Spleen (tissue), 11 donors: Measurements from ENCODE around the gene LIMK1. TPM values are rescaled to one million over a fixed set of nuclear protein-coding genes. Genes with fewer than 3 reads are reported as not detected.
"Not testable (repeated sequence)": the region's sequence is repeated elsewhere in the genome, so short reads cannot be mapped to it uniquely, and the experiment has no call there.

Experiments
- DNase-seq: peaks from one replicate; pipeline ENCODE4 v3.0.0-alpha.2; 2020
- H3K27ac ChIP-seq, 8 donors: fragments of 200-600 bp; sonication (generic) in 7 of 8; 1 replicate in 4 of 8; 2 replicates in 4 of 8; pipeline versions ENCODE4 v1.5.0 to v1.8.0; 2016 to 2021; ENCODE audit warnings: inconsistent platforms in 4 of 8, mild to moderate bottlenecking in 4 of 8, moderate library complexity in 1 of 8
- H3K27me3 ChIP-seq, 7 donors: fragments of 200-600 bp; sonication (generic) in 6 of 7; replicated peaks in 1 of 7; 1 replicate in 4 of 7; 2 replicates in 3 of 7; pipeline versions ENCODE4 v1.5.0 to v1.8.0; 2016 to 2021; ENCODE audit warnings: inconsistent platforms in 3 of 7, mild to moderate bottlenecking in 1 of 7
- H3K36me3 ChIP-seq, 6 donors: fragments of 200-600 bp; sonication (generic) in 5 of 6; 1 replicate in 4 of 6; 2 replicates in 2 of 6; pipeline versions ENCODE4 v1.5.0 to v1.8.0; 2016 to 2021; ENCODE audit warnings: inconsistent platforms in 2 of 6
- H3K4me1 ChIP-seq, 6 donors: fragments of 200-600 bp; sonication (generic) in 5 of 6; 1 replicate in 3 of 6; 2 replicates in 3 of 6; pipeline versions ENCODE4 v1.5.0 to v1.8.0; 2016 to 2021; ENCODE audit warnings: inconsistent platforms in 3 of 6
- H3K4me3 ChIP-seq, 8 donors: fragments of 200-600 bp; sonication (generic) in 7 of 8; 1 replicate in 4 of 8; 2 replicates in 4 of 8; pipeline versions ENCODE4 v1.5.0 to v1.8.0; 2016 to 2021; ENCODE audit warnings: inconsistent platforms in 4 of 8, mild to moderate bottlenecking in 4 of 8, moderate library complexity in 2 of 8
- H3K9me3 ChIP-seq, 8 donors: fragments of 200-600 bp; sonication (generic) in 7 of 8; 1 replicate in 4 of 8; 2 replicates in 4 of 8; pipeline versions ENCODE4 v1.5.0 to v1.8.0; 2016 to 2021; ENCODE audit warnings: inconsistent platforms in 4 of 8
- CTCF ChIP-seq, 11 experiments: fragments of 200-600 bp in 7 of 11; fragments of 450-650 bp in 4 of 11; sonication (generic) in 4 of 11; IDR thresholded peaks in 8 of 11; conservative IDR thresholded peaks in 3 of 11; 1 replicate in 7 of 11; 2 replicates in 4 of 11; pipeline versions ENCODE4 v1.4.0 to v1.8.0; 2016 to 2021; ENCODE audit warnings: antibody characterized with exemption in 11 of 11, inconsistent platforms in 4 of 11, mild to moderate bottlenecking in 1 of 11
- POLR2A ChIP-seq, 3 donors: fragments of 450-650 bp; IDR thresholded peaks; one replicate each; pipeline ENCODE4 v1.5.1; 2017; ENCODE audit warnings: antibody characterized with exemption in 3 of 3, mild to moderate bottlenecking in 1 of 3
- POLR2AphosphoS5 ChIP-seq, 3 donors: sonication (generic); formaldehyde crosslinking; IDR thresholded peaks; one replicate each; pipeline ENCODE4 v1.5.1; 2017; ENCODE audit warnings: antibody characterized with exemption in 3 of 3
- WGBS, 5 donors: extraction: QIAGEN DNeasy Blood & Tissue Kit in 3 of 5; methylation state at CpG; one replicate each; pipeline versions ENCODE4 v1.1.5 to v1.1.7; 2013 to 2018; 5-methylcytosine and 5-hydroxymethylcytosine counted together
- intact Hi-C: fragments of 100-400 bp; cut with DNase I; formaldehyde crosslinking; loops from one replicate; pipeline ENCODE4 v1.15.0; 2023; ENCODE audit warnings: low total_unique reads
- polyA plus RNA-seq, 3 donors: library from polyadenylated mRNA; stranded (reverse); fragments of 200-250 nt; gene quantifications; one replicate each; pipeline ENCODE4 v1.2.1, GENCODE V29; 2013
- total RNA-seq, 7 donors: library from RNA; depleted of rRNA in 3 of 7; stranded (reverse); fragments of >200 nt in 3 of 7; fragmentation: NEBNext Ultra II Directional in 4 of 7; extraction: Animal tissue kit (Norgen Biotek cat#: 25700) in 4 of 7; gene quantifications; one replicate each; pipeline versions ENCODE4 v1.1.0 to v1.2.1, GENCODE V29; 2016 to 2021
- donor health status: healthy with polysubstance abuse.
- donor health status: DM: no; HTN: no; CAD: no; lungs with moderate emphysema.
- donor health status: DM: no; HTN: no; CAD: no.
- donor health status: Bipolar disorder and iron deficiency.
- donor health status: healthy.
- donor health status: DM: no; HTN: no; CAD: no.
- donor health status: DM: yes; HTN: yes; CAD: no.

LIMK1 gene
- total and polyA plus RNA-seq, 10 donors, result 15.2 to 45.8 (median 36.9) TPM

GRCh38 chr7:74042746-74043522, 40.7 kb upstream of the LIMK1 start:
- no peak for TF ChIP-seq POLR2A (IDR thresholded peaks at IDR 0.05)
- no peak for TF ChIP-seq POLR2AphosphoS5 (IDR thresholded peaks at IDR 0.05)
- TF ChIP-seq CTCF (IDR thresholded peaks at IDR 0.05 in 8 of 11, conservative IDR thresholded peaks at IDR 0.05 in 3 of 11), result no peak
- peaks cover 0 to 44% (median 0%) of the 10 kb centered on the region in 6 donors for H3K36me3 ChIP-seq
- no peak overlapping the region for H3K27ac ChIP-seq
- H3K9me3 ChIP-seq, result no peaks in the 10 kb centered on the region
- 73 to 79% (median 77%) methylated on average over 17 to 24 of the region's 24 CpGs for WGBS, 5 donors
- no peak for DNase-seq
- peaks cover 0 to 30% (median 10%) of the 10 kb centered on the region in 6 donors for H3K4me1 ChIP-seq
- H3K4me3 ChIP-seq, result no peak overlapping the region
- no peaks in the 10 kb centered on the region for H3K27me3 ChIP-seq
- intact Hi-C loops, result no loop called here

- 72 to 93% (median 82%) methylated on average over 9 of the region's 9 CpGs for WGBS, 5 donors
These were observed 40.1 kb upstream of the LIMK1 start for GRCh38 chr7:74043523-74043951.

GRCh38 chr7:74044366-74045350, 38.9 kb upstream of the LIMK1 start:
- peaks cover 0 to 30% (median 10%) of the 10 kb centered on the region in 6 donors for H3K4me1 ChIP-seq
- no peak overlapping the region for H3K4me3 ChIP-seq
- WGBS, 5 donors, result 64 to 81% (median 77%) methylated on average over 13 to 20 of the region's 20 CpGs
- peak overlapping the region in 3 of 8 donors; percentile 20 to 40 (median 38) for H3K27ac ChIP-seq
- H3K9me3 ChIP-seq, result no peaks in the 10 kb centered on the region
- peaks cover 0 to 46% (median 4%) of the 10 kb centered on the region in 6 donors for H3K36me3 ChIP-seq
- intact Hi-C loops, result no loop called here
- no peak for TF ChIP-seq CTCF (IDR thresholded peaks at IDR 0.05 in 8 of 11, conservative IDR thresholded peaks at IDR 0.05 in 3 of 11)
- no peak for TF ChIP-seq POLR2AphosphoS5 (IDR thresholded peaks at IDR 0.05)
- no peak for TF ChIP-seq POLR2A (IDR thresholded peaks at IDR 0.05)
- no peaks in the 10 kb centered on the region for H3K27me3 ChIP-seq
- DNase-seq, result no peak

More at GRCh38 chr7:74043523-74043951, 40.1 kb upstream of the LIMK1 start:
- DNase-seq, result no peak
- no peak for TF ChIP-seq POLR2A (IDR thresholded peaks at IDR 0.05)
- no peak for TF ChIP-seq POLR2AphosphoS5 (IDR thresholded peaks at IDR 0.05)
- no peak for TF ChIP-seq CTCF (IDR thresholded peaks at IDR 0.05 in 8 of 11, conservative IDR thresholded peaks at IDR 0.05 in 3 of 11)
- intact Hi-C loops, result no loop called here
- H3K9me3 ChIP-seq, result no peaks in the 10 kb centered on the region
- no peaks in the 10 kb centered on the region for H3K27me3 ChIP-seq
- H3K4me1 ChIP-seq, result peaks cover 0 to 30% (median 10%) of the 10 kb centered on the region in 6 donors
- no peak overlapping the region for H3K27ac ChIP-seq
- no peak overlapping the region for H3K4me3 ChIP-seq
- peaks cover 0 to 44% (median under 1%) of the 10 kb centered on the region in 6 donors for H3K36me3 ChIP-seq

- H3K27ac ChIP-seq, H3K27me3 ChIP-seq, DNase-seq, H3K9me3 ChIP-seq, intact Hi-C loops, H3K4me3 ChIP-seq: not testable (repeated sequence)
- WGBS, 5 donors, result 87 to 99% (median 92%) methylated on average over 6 to 7 of the region's 7 CpGs
- Histone ChIP-seq H3K4me1 (peaks cover 0 to 30% (median 10%) of the 10 kb centered on the region in 6 donors), H3K36me3 (peaks cover 0 to 57% (median 4%) of the 10 kb centered on the region in 6 donors)
These were observed 37.0 kb upstream of the LIMK1 start for GRCh38 chr7:74046581-74046980.
